Upper lobe of right lung (tissue), 1 donor: ENCODE results near the gene MRPL28. TPM values are rescaled to one million over a fixed set of nuclear protein-coding genes. Genes with fewer than 3 reads are reported as not detected.

Experiments
- ATAC-seq: fragments of 200-7000 bp; cut with Tn5 transposase; one replicate; pipeline ENCODE4 v1.9.1; 2020; ENCODE audit warnings: mild to moderate bottlenecking, moderate library complexity
- DNase-seq: peaks from one replicate; pipeline ENCODE4 v3.0.0-alpha.2; 2020
- H3K27ac ChIP-seq: fragments of 200-600 bp; one replicate; pipeline ENCODE4 v1.8.0; 2022
- H3K27me3 ChIP-seq: fragments of 200-600 bp; one replicate; pipeline ENCODE4 v1.8.0; 2022; ENCODE audit warnings: mild to moderate bottlenecking
- H3K36me3 ChIP-seq: fragments of 200-600 bp; one replicate; pipeline ENCODE4 v1.8.0; 2022
- H3K4me1 ChIP-seq: fragments of 200-600 bp; one replicate; pipeline ENCODE4 v1.8.0; 2022
- H3K4me3 ChIP-seq: fragments of 200-600 bp; one replicate; pipeline ENCODE4 v1.8.0; 2022; ENCODE audit warnings: mild to moderate bottlenecking
- H3K9me3 ChIP-seq: fragments of 200-600 bp; one replicate; pipeline ENCODE4 v1.8.0; 2022
- intact Hi-C: fragments of 100-400 bp; cut with DNase I; formaldehyde crosslinking; loops from one replicate; pipeline ENCODE4 v1.11.0; 2022
- total RNA-seq: library from RNA; stranded (reverse); fragmentation: NEBNext Ultra II Directional; extraction: Animal tissue kit (Norgen Biotek cat#: 25700); gene quantifications from one replicate; pipeline ENCODE4 v1.2.1, GENCODE V29; 2021
- TF ChIP-seq, protein P1 (sequence below): fragments of 200-600 bp; IDR thresholded peaks from one replicate; pipeline ENCODE4 v1.8.0; 2022; ENCODE audit warnings: antibody characterized with exemption
- donor health status: DM: no; HTN: yes; CAD: no; lungs with severe emphysema.

The MRPL28 gene
- total RNA-seq, 1 donor from 2014 or later: 39.0 TPM

GRCh38 chr16:321532-321931, 48.8 kb downstream of the MRPL28 start:
- H3K9me3 ChIP-seq: no peaks in the 10 kb centered on the region
- no peaks in the 10 kb centered on the region for H3K27me3 ChIP-seq
- H3K4me1 ChIP-seq: peaks cover 20% of the 10 kb centered on the region
- no peak overlapping the region for H3K27ac ChIP-seq
- DNase-seq: no peak
- no peak overlapping the region for H3K4me3 ChIP-seq
- no peaks in the 10 kb centered on the region for H3K36me3 ChIP-seq
- no peak for ATAC-seq
- intact Hi-C loops: no loop called here
- TF ChIP-seq, protein P1, sequence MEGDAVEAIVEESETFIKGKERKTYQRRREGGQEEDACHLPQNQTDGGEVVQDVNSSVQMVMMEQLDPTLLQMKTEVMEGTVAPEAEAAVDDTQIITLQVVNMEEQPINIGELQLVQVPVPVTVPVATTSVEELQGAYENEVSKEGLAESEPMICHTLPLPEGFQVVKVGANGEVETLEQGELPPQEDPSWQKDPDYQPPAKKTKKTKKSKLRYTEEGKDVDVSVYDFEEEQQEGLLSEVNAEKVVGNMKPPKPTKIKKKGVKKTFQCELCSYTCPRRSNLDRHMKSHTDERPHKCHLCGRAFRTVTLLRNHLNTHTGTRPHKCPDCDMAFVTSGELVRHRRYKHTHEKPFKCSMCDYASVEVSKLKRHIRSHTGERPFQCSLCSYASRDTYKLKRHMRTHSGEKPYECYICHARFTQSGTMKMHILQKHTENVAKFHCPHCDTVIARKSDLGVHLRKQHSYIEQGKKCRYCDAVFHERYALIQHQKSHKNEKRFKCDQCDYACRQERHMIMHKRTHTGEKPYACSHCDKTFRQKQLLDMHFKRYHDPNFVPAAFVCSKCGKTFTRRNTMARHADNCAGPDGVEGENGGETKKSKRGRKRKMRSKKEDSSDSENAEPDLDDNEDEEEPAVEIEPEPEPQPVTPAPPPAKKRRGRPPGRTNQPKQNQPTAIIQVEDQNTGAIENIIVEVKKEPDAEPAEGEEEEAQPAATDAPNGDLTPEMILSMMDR: no peak

- Histone ChIP-seq H3K4me3 (no peak overlapping the region), H3K4me1 (peaks cover 7% of the 10 kb centered on the region), H3K9me3 (no peaks in the 10 kb centered on the region), H3K27me3 (no peaks in the 10 kb centered on the region), H3K36me3 (no peaks in the 10 kb centered on the region), H3K27ac (no peak overlapping the region)
- DNase-seq: no peak
- intact Hi-C loops: no loop called here
- TF ChIP-seq, protein P1: no peak
- no peak for ATAC-seq
Measured at GRCh38 chr16:320206-320605, 50.1 kb downstream of the MRPL28 start.

- H3K27ac ChIP-seq: no peak overlapping the region
- H3K4me3 ChIP-seq: no peak overlapping the region
- TF ChIP-seq, protein P1: no peak
- H3K4me1 ChIP-seq: no peaks in the 10 kb centered on the region
- no peaks in the 10 kb centered on the region for H3K9me3 ChIP-seq
- H3K36me3 ChIP-seq: peaks cover 9% of the 10 kb centered on the region
- DNase-seq (no peak), ATAC-seq (no peak)
- no peaks in the 10 kb centered on the region for H3K27me3 ChIP-seq
- intact Hi-C loops: no loop called here
Measured at GRCh38 chr16:318628-319027, 51.7 kb downstream of the MRPL28 start.

- Histone ChIP-seq H3K9me3 (no peaks in the 10 kb centered on the region), H3K4me3 (no peak overlapping the region), H3K27me3 (no peaks in the 10 kb centered on the region), H3K27ac (no peak overlapping the region), H3K4me1 (no peaks in the 10 kb centered on the region), H3K36me3 (peaks cover 20% of the 10 kb centered on the region)
- intact Hi-C loops: no loop called here
- DNase-seq (no peak), ATAC-seq (no peak)
- TF ChIP-seq, protein P1: no peak
Measured at GRCh38 chr16:317583-317982, 52.8 kb downstream of the MRPL28 start.

Other genes with a start within 250 kb of the MRPL28 start
- 30.6 TPM for gene NPRL3, start 231.9 kb downstream of the MRPL28 start, total RNA-seq
- not detected for gene HBZ, start 217.9 kb downstream of the MRPL28 start, total RNA-seq
- gene HBM, start 204.6 kb downstream of the MRPL28 start, total RNA-seq: not detected
- gene HBA2, start 197.7 kb downstream of the MRPL28 start, total RNA-seq: 248 TPM
- 241 TPM for gene HBA1, start 193.9 kb downstream of the MRPL28 start, total RNA-seq
- gene HBQ1, start 190.1 kb downstream of the MRPL28 start, total RNA-seq: not detected
- 78.8 TPM for gene LUC7L, start 141.1 kb downstream of the MRPL28 start, total RNA-seq
- gene FAM234A, start 135.7 kb downstream of the MRPL28 start, total RNA-seq: 56.0 TPM
- gene RGS11, start 94.6 kb downstream of the MRPL28 start, total RNA-seq: 7.8 TPM
- 1.3 TPM for gene ARHGDIG, start 89.9 kb downstream of the MRPL28 start, total RNA-seq
- gene PDIA2, start 87.4 kb downstream of the MRPL28 start, total RNA-seq: 0.96 TPM
- gene AXIN1, start 17.8 kb downstream of the MRPL28 start, total RNA-seq: 28.9 TPM
- gene PGAP6, start 11.4 kb upstream of the MRPL28 start, total RNA-seq: 65.2 TPM
- gene NME4, start 26.7 kb upstream of the MRPL28 start, total RNA-seq: 45.6 TPM
- gene DECR2, start 31.3 kb upstream of the MRPL28 start, total RNA-seq: 14.2 TPM
- 44.1 TPM for gene RAB11FIP3, start 55.1 kb upstream of the MRPL28 start, total RNA-seq
- 45.2 TPM for gene CAPN15, start 157.2 kb upstream of the MRPL28 start, total RNA-seq
- not detected for gene PRR35, start 189.9 kb upstream of the MRPL28 start, total RNA-seq
- 0.98 TPM for gene NHLRC4, start 196.5 kb upstream of the MRPL28 start, total RNA-seq
- 59.4 TPM for gene PIGQ, start 199.4 kb upstream of the MRPL28 start, total RNA-seq
- 47.6 TPM for gene RAB40C, start 219.5 kb upstream of the MRPL28 start, total RNA-seq